ENCODE measurements around the gene CUX1.
"Not testable (repeated sequence)": the region's sequence is repeated elsewhere in the genome, so short reads cannot be mapped to it uniquely, and the experiment has no call there.

Gene CUX1

GRCh38 chr7:102028206-102028826, 210.9 kb downstream of the CUX1 start:
- Histone ChIP-seq H3K4me1 (ENCODE audit: insufficient read depth, low read length) (no peaks in the 10 kb centered on the region), H3K27ac (ENCODE audit: low read depth, low read length) (no peak overlapping the region), H3K9ac (ENCODE audit: low read depth, low read length) (no peak overlapping the region), H3K36me3 (ENCODE audit: insufficient read depth, low read length) (peaks cover 8% of the 10 kb centered on the region; the same call in 1 of the 2 replicates), H3K9me3 (ENCODE audit: insufficient read depth, low read depth, low read length) (no peaks in the 10 kb centered on the region), H3K4me3 (ENCODE audit: low read length) (no peak overlapping the region), H3K27me3 (ENCODE audit: insufficient read depth, low read length) (no peaks in the 10 kb centered on the region)
- 97% methylated on average over 18 of the region's 18 CpGs for WGBS

GRCh38 chr7:102029616-102030015, 212.2 kb downstream of the CUX1 start:
- H3K4me1 ChIP-seq (ENCODE audit: insufficient read depth, low read length): no peaks in the 10 kb centered on the region

GRCh38 chr7:102030696-102031095, 213.3 kb downstream of the CUX1 start:
- Histone ChIP-seq H3K4me3 (ENCODE audit: low read length) (no peak overlapping the region), H3K4me1 (ENCODE audit: insufficient read depth, low read length) (no peaks in the 10 kb centered on the region), H3K27me3 (ENCODE audit: insufficient read depth, low read length) (no peaks in the 10 kb centered on the region), H3K9ac (ENCODE audit: low read depth, low read length) (no peak overlapping the region), H3K36me3 (ENCODE audit: insufficient read depth, low read length) (peaks cover 11% of the 10 kb centered on the region; the same call in 1 of the 2 replicates), H3K27ac (ENCODE audit: low read depth, low read length) (no peak overlapping the region), H3K9me3 (ENCODE audit: insufficient read depth, low read depth, low read length) (no peaks in the 10 kb centered on the region)
- 94% methylated on average over 8 of the region's 8 CpGs for WGBS

More at GRCh38 chr7:102029616-102030015, 212.2 kb downstream of the CUX1 start:
- Histone ChIP-seq H3K27ac (ENCODE audit: low read depth, low read length) (no peak overlapping the region), H3K9ac (ENCODE audit: low read depth, low read length) (no peak overlapping the region), H3K36me3 (ENCODE audit: insufficient read depth, low read length) (peaks cover 11% of the 10 kb centered on the region; the same call in 1 of the 2 replicates), H3K9me3 (ENCODE audit: insufficient read depth, low read depth, low read length) (no peaks in the 10 kb centered on the region), H3K4me3 (ENCODE audit: low read length) (no peak overlapping the region), H3K27me3 (ENCODE audit: insufficient read depth, low read length) (no peaks in the 10 kb centered on the region)
- 86% methylated on average over 6 of the region's 6 CpGs for WGBS

GRCh38 chr7:102036958-102037357, 219.5 kb downstream of the CUX1 start:
- Histone ChIP-seq H3K27me3 (ENCODE audit: insufficient read depth, low read length) (no peaks in the 10 kb centered on the region), H3K9me3 (ENCODE audit: insufficient read depth, low read depth, low read length) (no peaks in the 10 kb centered on the region), H3K4me3 (ENCODE audit: low read length) (no peak overlapping the region), H3K4me1 (ENCODE audit: insufficient read depth, low read length) (no peaks in the 10 kb centered on the region), H3K27ac (ENCODE audit: low read depth, low read length) (no peak overlapping the region), H3K9ac (ENCODE audit: low read depth, low read length) (no peak overlapping the region), H3K36me3 (ENCODE audit: insufficient read depth, low read length) (0 out of 2 replicates have a peak, but pooled peaks cover 3% of the 10 kb centered on the region)
- 90% methylated on average over 5 of the region's 5 CpGs for WGBS

GRCh38 chr7:102039706-102040105, 222.3 kb downstream of the CUX1 start:
- Histone ChIP-seq H3K27ac (ENCODE audit: low read depth, low read length) (no peak overlapping the region), H3K4me3 (ENCODE audit: low read length) (no peak overlapping the region), H3K27me3 (ENCODE audit: insufficient read depth, low read length) (no peaks in the 10 kb centered on the region), H3K9ac (ENCODE audit: low read depth, low read length) (no peak overlapping the region), H3K36me3 (ENCODE audit: insufficient read depth, low read length) (no peaks in the 10 kb centered on the region), H3K4me1 (ENCODE audit: insufficient read depth, low read length) (no peaks in the 10 kb centered on the region), H3K9me3 (ENCODE audit: insufficient read depth, low read depth, low read length) (no peaks in the 10 kb centered on the region)
- 95% methylated on average over 11 of the region's 11 CpGs for WGBS

- Histone ChIP-seq H3K9me3 (ENCODE audit: insufficient read depth, low read depth, low read length) (no peaks in the 10 kb centered on the region), H3K9ac (ENCODE audit: low read depth, low read length) (no peak overlapping the region), H3K27ac (ENCODE audit: low read depth, low read length) (no peak overlapping the region), H3K36me3 (ENCODE audit: insufficient read depth, low read length) (no peaks in the 10 kb centered on the region), H3K4me3 (ENCODE audit: low read length) (no peak overlapping the region), H3K4me1 (ENCODE audit: insufficient read depth, low read length) (no peaks in the 10 kb centered on the region), H3K27me3 (ENCODE audit: insufficient read depth, low read length) (no peaks in the 10 kb centered on the region)
- WGBS: 95% methylated on average over 11 of the region's 11 CpGs
Measured at GRCh38 chr7:102040569-102040968, 223.1 kb downstream of the CUX1 start.

- Histone ChIP-seq H3K4me1 (ENCODE audit: insufficient read depth, low read length) (no peaks in the 10 kb centered on the region), H3K27ac (ENCODE audit: low read depth, low read length) (no peak overlapping the region), H3K9me3 (ENCODE audit: insufficient read depth, low read depth, low read length) (no peaks in the 10 kb centered on the region), H3K4me3 (ENCODE audit: low read length) (no peak overlapping the region), H3K9ac (ENCODE audit: low read depth, low read length) (no peak overlapping the region), H3K36me3 (ENCODE audit: insufficient read depth, low read length) (no peaks in the 10 kb centered on the region), H3K27me3 (ENCODE audit: insufficient read depth, low read length) (no peaks in the 10 kb centered on the region)
- 94% methylated on average over 4 of the region's 4 CpGs for WGBS
Measured at GRCh38 chr7:102042016-102042656, 224.7 kb downstream of the CUX1 start.

- not testable (repeated sequence) for H3K27me3 ChIP-seq (ENCODE audit: insufficient read depth, low read length); H3K27ac ChIP-seq (ENCODE audit: low read depth, low read length); H3K9ac ChIP-seq (ENCODE audit: low read depth, low read length); H3K4me1 ChIP-seq (ENCODE audit: insufficient read depth, low read length); H3K9me3 ChIP-seq (ENCODE audit: insufficient read depth, low read depth, low read length); H3K4me3 ChIP-seq (ENCODE audit: low read length); H3K36me3 ChIP-seq (ENCODE audit: insufficient read depth, low read length)
- 95% methylated on average over 9 of the region's 9 CpGs for WGBS
Measured at GRCh38 chr7:102042796-102043195, 225.4 kb downstream of the CUX1 start.

GRCh38 chr7:102044641-102044983, 227.2 kb downstream of the CUX1 start:
- Histone ChIP-seq H3K4me1 (ENCODE audit: insufficient read depth, low read length) (no peaks in the 10 kb centered on the region), H3K9ac (ENCODE audit: low read depth, low read length) (no peak overlapping the region), H3K9me3 (ENCODE audit: insufficient read depth, low read depth, low read length) (no peaks in the 10 kb centered on the region), H3K27me3 (ENCODE audit: insufficient read depth, low read length) (no peaks in the 10 kb centered on the region), H3K36me3 (ENCODE audit: insufficient read depth, low read length) (no peaks in the 10 kb centered on the region), H3K27ac (ENCODE audit: low read depth, low read length) (no peak overlapping the region), H3K4me3 (ENCODE audit: low read length) (no peak overlapping the region)
- 92% methylated on average over 6 of the region's 6 CpGs for WGBS

GRCh38 chr7:102044984-102045673, 227.7 kb downstream of the CUX1 start:
- no peaks in the 10 kb centered on the region for H3K9me3 ChIP-seq (ENCODE audit: insufficient read depth, low read depth, low read length)
- no peaks in the 10 kb centered on the region for H3K36me3 ChIP-seq (ENCODE audit: insufficient read depth, low read length)
- 96% methylated on average over 29 of the region's 29 CpGs for WGBS
- no peak overlapping the region for H3K9ac ChIP-seq (ENCODE audit: low read depth, low read length)
- no peak overlapping the region for H3K4me3 ChIP-seq (ENCODE audit: low read length)
- no peaks in the 10 kb centered on the region for H3K27me3 ChIP-seq (ENCODE audit: insufficient read depth, low read length)
- no peak overlapping the region for H3K27ac ChIP-seq (ENCODE audit: low read depth, low read length)
- H3K4me1 ChIP-seq (ENCODE audit: insufficient read depth, low read length): no peaks in the 10 kb centered on the region

- Histone ChIP-seq H3K4me1 (ENCODE audit: insufficient read depth, low read length) (no peaks in the 10 kb centered on the region), H3K9ac (ENCODE audit: low read depth, low read length) (no peak overlapping the region), H3K27me3 (ENCODE audit: insufficient read depth, low read length) (no peaks in the 10 kb centered on the region), H3K27ac (ENCODE audit: low read depth, low read length) (no peak overlapping the region), H3K9me3 (ENCODE audit: insufficient read depth, low read depth, low read length) (no peaks in the 10 kb centered on the region), H3K36me3 (ENCODE audit: insufficient read depth, low read length) (no peaks in the 10 kb centered on the region), H3K4me3 (ENCODE audit: low read length) (no peak overlapping the region)
- 97% methylated on average over 11 of the region's 11 CpGs for WGBS
Measured at GRCh38 chr7:102045681-102046372, 228.4 kb downstream of the CUX1 start.

Data from HUES64 (cell line).